MCF 10A (cell line): ENCODE data around the gene CXCL10. TPM values are rescaled to one million over a fixed set of nuclear protein-coding genes. Genes with fewer than 3 reads are reported as not detected.

Source experiments
- BruUV-seq: library from RNA; stranded (reverse); fragments of 400-500 nt; replicated peaks from 2 replicates; lab custom pipeline; 2021; lab: Mats Ljungman, UMichigan
- CTCF ChIA-PET: fragments of 300-600 bp; sonication (Branson Sonifier 250); formaldehyde crosslinking; extraction: SDS; loops from one replicate; lab custom pipeline; 2021; ENCODE audit warnings: antibody characterized with exemption, inconsistent platforms; lab: Yijun Ruan, JAX
- POLR2A ChIA-PET: fragments of 300-600, 350-650 bp; sonication (Branson Sonifier 250); formaldehyde crosslinking; extraction: SDS; loops from one replicate; lab custom pipeline; 2020; ENCODE audit warnings: antibody characterized with exemption, inconsistent platforms; lab: Yijun Ruan, JAX
- DNase-seq: peaks from one replicate; pipeline ENCODE4 v3.0.0-alpha.2; 2018; ENCODE audit not compliant: unreplicated experiment
- H3K27ac Mint-ChIP-seq: one replicate; pipeline ENCODE4 v1.8.0; 2022; ENCODE audit warnings: mild to moderate bottlenecking, low read depth, mixed read lengths; ENCODE audit not compliant: unreplicated experiment
- H3K27me3 Mint-ChIP-seq: one replicate; pipeline ENCODE4 v1.8.0; 2022; ENCODE audit warnings: mixed read lengths; ENCODE audit not compliant: insufficient read depth, unreplicated experiment
- H3K36me3 Mint-ChIP-seq: one replicate; pipeline ENCODE4 v1.8.0; 2022; ENCODE audit warnings: mild to moderate bottlenecking, moderate library complexity, mixed read lengths; ENCODE audit not compliant: insufficient read depth, unreplicated experiment
- H3K4me1 Mint-ChIP-seq: one replicate; pipeline ENCODE4 v1.8.0; 2022; ENCODE audit warnings: mixed read lengths; ENCODE audit not compliant: insufficient read depth, unreplicated experiment
- H3K4me3 Mint-ChIP-seq: one replicate; pipeline ENCODE4 v1.8.0; 2022; ENCODE audit warnings: mild to moderate bottlenecking, moderate library complexity, mixed read lengths; ENCODE audit not compliant: unreplicated experiment
- H3K9me3 Mint-ChIP-seq: one replicate; pipeline ENCODE4 v1.8.0; 2022; ENCODE audit warnings: mixed read lengths; ENCODE audit not compliant: unreplicated experiment
- CTCF ChIP-seq: fragments of 200-600 bp; IDR thresholded peaks from one replicate; pipeline ENCODE4 v1.8.0; 2022; ENCODE audit warnings: antibody characterized with exemption, mild to moderate bottlenecking; ENCODE audit not compliant: unreplicated experiment
- intact Hi-C: fragments of 100-400 bp; cut with micrococcal nuclease; formaldehyde crosslinking; loops from 2 replicates; pipeline ENCODE4 v1.14.1; 2022
- total RNA-seq: library from RNA; stranded (reverse); gene quantifications from 2 replicates; pipeline ENCODE4 v1.2.3, GENCODE V29; 2022

Gene CXCL10
- total RNA-seq, 1 experiment from 2014 or later = not detected

- H3K27me3 Mint-ChIP-seq = no peaks in the 10 kb centered on the region
- no peaks in the 10 kb centered on the region for H3K4me1 Mint-ChIP-seq
- ChIA-PET POLR2A (interaction anchor here (1.2 to 2.2 kb wide), 2 partner anchors 11 to 17 kb away, joined by 3 to 6 read pairs; no protein-coding TSS in a partner anchor), CTCF (interaction anchor here (0.7 to 1.5 kb wide), 5 partner anchors 12 to 133 kb away, joined by 4 to 7 read pairs (median 4); no protein-coding TSS in a partner anchor)
- H3K36me3 Mint-ChIP-seq = no peaks in the 10 kb centered on the region
- no TSS peak for BruUV-seq
- H3K9me3 Mint-ChIP-seq = no peaks in the 10 kb centered on the region
- TF ChIP-seq CTCF = no peak
- intact Hi-C loops = no loop called here
- DNase-seq = no peak
- no peak overlapping the region for H3K4me3 Mint-ChIP-seq
- no peak overlapping the region for H3K27ac Mint-ChIP-seq
Observed at GRCh38 chr4:76036855-76037254, 13.6 kb upstream of the CXCL10 start.

- no peak for TF ChIP-seq CTCF
- ChIA-PET CTCF (interaction anchor here (0.6 to 1.5 kb wide), 6 partner anchors 13 to 1563 kb away, joined by 3 to 7 read pairs (median 3); no protein-coding TSS in a partner anchor), POLR2A (interaction anchor here (0.6 to 2.2 kb wide), 4 partner anchors 11 to 300 kb away, joined by 3 to 6 read pairs (median 3); no protein-coding TSS in a partner anchor)
- Mint-ChIP-seq H3K36me3 (no peaks in the 10 kb centered on the region), H3K4me3 (no peak within 1 kb of the TSS), H3K9me3 (no peaks in the 10 kb centered on the region), H3K27ac (no peak within 1 kb of the TSS), H3K27me3 (no peaks in the 10 kb centered on the region), H3K4me1 (no peaks in the 10 kb centered on the region)
- intact Hi-C loops = no loop called here
- BruUV-seq = no TSS peak
- DNase-seq = peak; percentile 21
Observed at GRCh38 chr4:76035799-76036380, 12.6 kb upstream of the CXCL10 start, which contains the start of gene CXCL11. CXCL11 (minus strand) TSS chr4:76036070; CDS start chr4:76035987, 83 bp downstream.

GRCh38 chr4:76035141-76035540, 11.8 kb upstream of the CXCL10 start:
- H3K36me3 Mint-ChIP-seq = no peaks in the 10 kb centered on the region
- no peak for TF ChIP-seq CTCF
- CTCF ChIA-PET = interaction anchor here (0.6 to 1.3 kb wide), 5 partner anchors 32 to 1832 kb away, joined by 3 read pairs; no protein-coding TSS in a partner anchor
- no TSS peak for BruUV-seq
- H3K9me3 Mint-ChIP-seq = no peaks in the 10 kb centered on the region
- H3K27ac Mint-ChIP-seq = no peak overlapping the region
- no peak for DNase-seq
- no peaks in the 10 kb centered on the region for H3K4me1 Mint-ChIP-seq
- H3K4me3 Mint-ChIP-seq = no peak overlapping the region
- intact Hi-C loops = no loop called here
- H3K27me3 Mint-ChIP-seq = no peaks in the 10 kb centered on the region
- POLR2A ChIA-PET = interaction anchor here (2.2 kb wide), 1 partner anchor 19 kb away, joined by 6 read pairs; no protein-coding TSS in a partner anchor

- no peaks in the 10 kb centered on the region for H3K27me3 Mint-ChIP-seq
- intact Hi-C loops = no loop called here
- no TSS peak for BruUV-seq
- H3K36me3 Mint-ChIP-seq = no peaks in the 10 kb centered on the region
- POLR2A ChIA-PET = no interaction called here
- TF ChIP-seq CTCF = no peak
- CTCF ChIA-PET = interaction anchor here (0.7 kb wide), 1 partner anchor 73 kb away, joined by 4 read pairs; no protein-coding TSS in a partner anchor
- peaks cover 6% of the 10 kb centered on the region for H3K4me1 Mint-ChIP-seq
- H3K27ac Mint-ChIP-seq = no peak overlapping the region
- no peak overlapping the region for H3K4me3 Mint-ChIP-seq
- DNase-seq = no peak
- no peaks in the 10 kb centered on the region for H3K9me3 Mint-ChIP-seq
Observed at GRCh38 chr4:76029300-76029699, 6.0 kb upstream of the CXCL10 start.
